ENCODE results near the gene USP30.

The USP30 gene

DNA sequence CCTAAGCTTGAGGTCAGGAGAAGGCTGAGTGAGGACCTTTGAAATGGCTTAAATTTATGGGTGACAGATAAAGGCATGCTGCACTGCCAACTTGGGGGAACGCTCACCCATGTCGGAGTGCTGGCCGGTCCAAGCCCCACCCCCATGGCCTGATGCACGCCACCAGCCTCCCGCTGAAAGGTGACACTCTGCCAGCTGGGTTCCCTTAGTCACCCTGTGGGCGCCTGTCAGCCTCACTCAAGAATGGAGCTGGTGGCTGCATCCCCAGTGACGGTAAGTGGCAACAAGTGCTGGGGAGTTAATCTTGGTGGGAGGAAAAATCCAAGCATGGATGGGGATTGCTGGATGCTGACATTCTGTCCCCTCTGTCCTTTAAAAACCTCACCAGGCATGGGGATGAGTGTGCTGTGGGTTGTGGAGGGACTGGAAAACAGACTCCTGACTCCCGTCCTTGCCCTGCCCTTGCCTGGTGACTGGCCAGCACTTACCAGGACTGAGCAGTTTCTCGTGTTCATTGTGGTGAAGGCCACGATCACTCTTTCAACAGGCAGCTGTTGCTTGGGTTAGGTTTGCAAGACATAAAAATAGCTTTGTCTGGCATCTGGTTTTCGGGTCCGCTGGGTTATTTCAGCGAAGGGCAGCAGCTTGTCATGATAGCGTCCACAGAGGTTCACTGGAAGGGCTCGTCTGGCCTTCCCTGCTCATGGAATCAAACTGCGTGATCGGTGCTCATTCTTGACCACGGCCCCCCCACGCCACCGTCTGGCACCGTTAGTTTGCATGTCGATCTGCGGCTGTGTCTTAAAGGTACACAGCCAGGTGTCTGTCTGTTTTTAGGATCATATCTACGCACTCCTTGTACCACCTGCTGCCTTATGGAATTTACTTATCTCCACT lies 79.0 kb downstream of the USP30 start:
- no peak for DNase-seq (ENCODE audit: extremely low read depth, low read depth)
- TF ChIP-seq, protein P1, sequence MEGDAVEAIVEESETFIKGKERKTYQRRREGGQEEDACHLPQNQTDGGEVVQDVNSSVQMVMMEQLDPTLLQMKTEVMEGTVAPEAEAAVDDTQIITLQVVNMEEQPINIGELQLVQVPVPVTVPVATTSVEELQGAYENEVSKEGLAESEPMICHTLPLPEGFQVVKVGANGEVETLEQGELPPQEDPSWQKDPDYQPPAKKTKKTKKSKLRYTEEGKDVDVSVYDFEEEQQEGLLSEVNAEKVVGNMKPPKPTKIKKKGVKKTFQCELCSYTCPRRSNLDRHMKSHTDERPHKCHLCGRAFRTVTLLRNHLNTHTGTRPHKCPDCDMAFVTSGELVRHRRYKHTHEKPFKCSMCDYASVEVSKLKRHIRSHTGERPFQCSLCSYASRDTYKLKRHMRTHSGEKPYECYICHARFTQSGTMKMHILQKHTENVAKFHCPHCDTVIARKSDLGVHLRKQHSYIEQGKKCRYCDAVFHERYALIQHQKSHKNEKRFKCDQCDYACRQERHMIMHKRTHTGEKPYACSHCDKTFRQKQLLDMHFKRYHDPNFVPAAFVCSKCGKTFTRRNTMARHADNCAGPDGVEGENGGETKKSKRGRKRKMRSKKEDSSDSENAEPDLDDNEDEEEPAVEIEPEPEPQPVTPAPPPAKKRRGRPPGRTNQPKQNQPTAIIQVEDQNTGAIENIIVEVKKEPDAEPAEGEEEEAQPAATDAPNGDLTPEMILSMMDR (IDR thresholded peaks at IDR 0.05; ENCODE audit: low read depth, low read length), result no peak

DNA sequence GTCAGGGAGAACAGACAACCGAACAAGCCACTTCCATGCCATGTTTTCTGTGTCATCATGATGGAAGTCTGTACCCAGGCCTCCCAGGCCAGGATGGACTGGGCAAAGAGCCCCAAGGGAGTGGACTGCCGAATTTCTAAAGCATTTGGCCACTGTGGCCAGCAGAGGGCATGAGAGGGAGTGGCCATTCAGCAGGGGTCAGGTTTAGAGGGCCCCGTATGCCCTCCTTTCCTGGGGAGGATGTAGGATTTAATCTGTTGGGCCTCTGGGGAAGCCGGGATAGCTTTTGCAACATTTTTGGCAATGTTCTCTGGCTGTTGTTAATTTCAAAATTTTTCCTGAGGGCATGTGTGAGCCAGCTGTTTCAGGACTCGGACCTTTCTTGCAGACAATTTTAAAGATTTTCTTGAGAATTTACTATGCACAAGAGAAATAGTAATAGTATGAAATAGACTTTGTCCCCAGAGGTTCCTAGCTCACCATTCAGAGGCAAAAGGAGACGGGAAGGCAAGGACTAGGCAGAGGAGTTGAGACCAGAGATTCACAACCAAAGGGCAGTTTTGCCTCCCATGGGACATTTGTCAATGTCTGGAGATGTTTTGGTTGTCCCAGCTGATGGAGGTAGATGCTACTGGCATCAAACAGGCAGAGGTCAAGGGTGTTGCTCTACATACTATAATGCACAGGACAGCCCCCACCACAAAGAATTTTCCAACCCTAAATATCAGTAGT lies 82.0 kb downstream of the USP30 start:
- DNase-seq (ENCODE audit: extremely low read depth, low read depth), result peak; percentile 67

DNA sequence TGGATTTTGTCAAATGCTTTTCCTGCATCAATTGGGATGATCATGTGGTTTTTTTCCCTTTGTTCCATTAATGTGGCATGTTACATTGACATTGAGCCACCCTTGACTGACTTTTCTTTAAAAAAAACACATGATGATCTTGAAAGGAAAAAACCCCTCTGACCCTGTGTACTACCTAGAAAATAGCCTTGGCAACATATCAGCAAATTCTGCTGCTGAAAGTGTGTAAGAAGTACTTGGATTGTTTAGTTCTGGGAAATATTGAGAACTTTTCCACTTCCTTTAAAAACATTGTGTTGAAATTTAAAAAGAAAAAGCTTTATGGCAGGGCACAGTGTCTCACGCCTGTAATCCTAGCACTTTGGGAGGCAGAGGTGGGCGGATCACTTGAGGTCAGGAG lies 84.7 kb downstream of the USP30 start:
- DNase-seq (ENCODE audit: extremely low read depth, low read depth), result no peak
- TF ChIP-seq, protein P1 (IDR thresholded peaks at IDR 0.05; ENCODE audit: low read depth, low read length), result no peak

More for the DNA sequence above, 82.0 kb downstream of the USP30 start:
- TF ChIP-seq, protein P1 (IDR thresholded peaks at IDR 0.05; ENCODE audit: low read depth, low read length), result peak; percentile 73
